Tibial artery (tissue), 4 donors: ENCODE data around the gene ANKRD13B.

Experiments used
- DNase-seq, 2 donors: peaks; one replicate each; pipeline ENCODE4 v3.0.0-alpha.2; 2019
- H3K27ac ChIP-seq, 2 donors: fragments of 200-600 bp; sonication (generic) in 1 of 2; 1 replicate in 1 of 2; 2 replicates in 1 of 2; pipeline ENCODE4 v1.5.1; 2018 to 2019; ENCODE audit warnings: mild to moderate bottlenecking in 1 of 2
- H3K27me3 ChIP-seq, 2 donors: fragments of 200-600 bp; sonication (generic) in 1 of 2; one replicate each; pipeline versions ENCODE4 v1.5.1 to v1.6.0; 2016 to 2019
- H3K36me3 ChIP-seq, 3 donors: fragments of 200-600 bp; sonication (generic) in 2 of 3; one replicate each; pipeline ENCODE4 v1.5.1; 2016 to 2019; ENCODE audit warnings: mild to moderate bottlenecking in 2 of 3
- H3K4me1 ChIP-seq, 4 donors: fragments of 200-600 bp; sonication (generic) in 2 of 4; 1 replicate in 3 of 4; 2 replicates in 1 of 4; pipeline ENCODE4 v1.5.1; 2016 to 2019
- H3K4me3 ChIP-seq, 2 donors: fragments of 200-600 bp; sonication (generic) in 1 of 2; 1 replicate in 1 of 2; 2 replicates in 1 of 2; pipeline ENCODE4 v1.5.1; 2018 to 2019; ENCODE audit warnings: mild to moderate bottlenecking in 2 of 2
- H3K9me3 ChIP-seq, 3 donors: fragments of 200-600 bp; sonication (generic) in 1 of 3; one replicate each; pipeline ENCODE4 v1.5.1; 2016 to 2019
- intact Hi-C: fragments of 100-400 bp; cut with DNase I; formaldehyde crosslinking; loops from one replicate; pipeline ENCODE4 v1.15.0; 2023; ENCODE audit warnings: low total_unique reads
- TF ChIP-seq, protein P1 (sequence below), 2 experiments: fragments of 200-600 bp in 1 of 2; fragments of 450-650 bp in 1 of 2; IDR thresholded peaks; one replicate each; pipeline ENCODE4 v1.5.1; 2017 to 2019; ENCODE audit warnings: antibody characterized with exemption in 2 of 2, mild to moderate bottlenecking in 1 of 2, moderate library complexity in 1 of 2

ANKRD13B gene

GRCh38 chr17:29573558-29573869 is 19.4 kb upstream of the ANKRD13B start:
- Histone ChIP-seq H3K27ac (no peak overlapping the region), H3K36me3 (peaks cover 22 to 59% (median 48%) of the 10 kb centered on the region in 3 donors), H3K27me3 (no peaks in the 10 kb centered on the region), H3K4me3 (no peak overlapping the region), H3K9me3 (no peaks in the 10 kb centered on the region), H3K4me1 (peaks cover 0 to 59% (median 24%) of the 10 kb centered on the region in 4 donors)
- intact Hi-C loops = no loop called here
- TF ChIP-seq, protein P1, sequence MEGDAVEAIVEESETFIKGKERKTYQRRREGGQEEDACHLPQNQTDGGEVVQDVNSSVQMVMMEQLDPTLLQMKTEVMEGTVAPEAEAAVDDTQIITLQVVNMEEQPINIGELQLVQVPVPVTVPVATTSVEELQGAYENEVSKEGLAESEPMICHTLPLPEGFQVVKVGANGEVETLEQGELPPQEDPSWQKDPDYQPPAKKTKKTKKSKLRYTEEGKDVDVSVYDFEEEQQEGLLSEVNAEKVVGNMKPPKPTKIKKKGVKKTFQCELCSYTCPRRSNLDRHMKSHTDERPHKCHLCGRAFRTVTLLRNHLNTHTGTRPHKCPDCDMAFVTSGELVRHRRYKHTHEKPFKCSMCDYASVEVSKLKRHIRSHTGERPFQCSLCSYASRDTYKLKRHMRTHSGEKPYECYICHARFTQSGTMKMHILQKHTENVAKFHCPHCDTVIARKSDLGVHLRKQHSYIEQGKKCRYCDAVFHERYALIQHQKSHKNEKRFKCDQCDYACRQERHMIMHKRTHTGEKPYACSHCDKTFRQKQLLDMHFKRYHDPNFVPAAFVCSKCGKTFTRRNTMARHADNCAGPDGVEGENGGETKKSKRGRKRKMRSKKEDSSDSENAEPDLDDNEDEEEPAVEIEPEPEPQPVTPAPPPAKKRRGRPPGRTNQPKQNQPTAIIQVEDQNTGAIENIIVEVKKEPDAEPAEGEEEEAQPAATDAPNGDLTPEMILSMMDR (IDR thresholded peaks at IDR 0.05) = no peak
- peak in 1 of 2 donors; percentile 66 for DNase-seq

DNA sequence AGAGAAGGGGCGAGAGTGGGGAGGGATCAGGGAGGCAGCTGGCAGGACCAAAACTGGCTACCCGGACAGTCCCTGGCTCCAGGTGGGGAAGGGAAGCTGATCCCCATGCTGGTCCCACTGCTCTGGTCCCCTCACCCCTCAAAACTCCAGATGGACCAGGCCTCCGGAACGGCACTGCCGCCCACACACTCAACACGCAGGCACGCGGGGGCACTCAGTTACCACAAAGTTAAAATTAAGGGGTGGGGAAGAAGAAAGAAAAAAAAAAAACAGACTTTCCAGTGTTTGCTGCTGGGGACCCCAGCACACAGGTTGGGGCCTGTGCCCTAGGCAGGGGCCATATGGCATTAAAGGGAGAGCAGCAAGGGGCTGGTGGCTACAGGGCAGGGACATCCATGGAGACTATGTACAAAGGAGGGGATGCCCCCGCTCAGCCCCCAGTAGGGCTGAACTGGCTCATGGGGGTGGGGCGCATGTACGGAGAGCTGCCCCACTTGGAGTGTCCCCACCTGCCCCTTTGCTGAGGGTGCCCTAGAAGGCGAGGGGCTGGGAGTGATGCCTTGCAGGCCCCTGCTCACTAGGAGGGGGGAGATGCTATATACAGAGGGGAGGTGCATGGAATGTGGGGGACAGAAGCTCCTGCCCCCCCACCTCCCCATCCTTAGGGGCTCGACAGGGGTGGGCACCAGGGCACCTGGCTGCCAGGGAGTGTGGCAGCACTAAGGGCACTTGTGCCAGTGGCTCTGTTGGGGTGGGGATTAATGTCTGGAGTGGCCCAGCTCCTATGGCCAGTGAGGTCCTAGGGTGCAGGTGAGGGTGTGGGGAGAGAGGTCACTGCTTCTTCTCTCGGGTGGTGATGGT is 18.8 kb upstream of the ANKRD13B start:
- no peak overlapping the region for H3K27ac ChIP-seq

DNA sequence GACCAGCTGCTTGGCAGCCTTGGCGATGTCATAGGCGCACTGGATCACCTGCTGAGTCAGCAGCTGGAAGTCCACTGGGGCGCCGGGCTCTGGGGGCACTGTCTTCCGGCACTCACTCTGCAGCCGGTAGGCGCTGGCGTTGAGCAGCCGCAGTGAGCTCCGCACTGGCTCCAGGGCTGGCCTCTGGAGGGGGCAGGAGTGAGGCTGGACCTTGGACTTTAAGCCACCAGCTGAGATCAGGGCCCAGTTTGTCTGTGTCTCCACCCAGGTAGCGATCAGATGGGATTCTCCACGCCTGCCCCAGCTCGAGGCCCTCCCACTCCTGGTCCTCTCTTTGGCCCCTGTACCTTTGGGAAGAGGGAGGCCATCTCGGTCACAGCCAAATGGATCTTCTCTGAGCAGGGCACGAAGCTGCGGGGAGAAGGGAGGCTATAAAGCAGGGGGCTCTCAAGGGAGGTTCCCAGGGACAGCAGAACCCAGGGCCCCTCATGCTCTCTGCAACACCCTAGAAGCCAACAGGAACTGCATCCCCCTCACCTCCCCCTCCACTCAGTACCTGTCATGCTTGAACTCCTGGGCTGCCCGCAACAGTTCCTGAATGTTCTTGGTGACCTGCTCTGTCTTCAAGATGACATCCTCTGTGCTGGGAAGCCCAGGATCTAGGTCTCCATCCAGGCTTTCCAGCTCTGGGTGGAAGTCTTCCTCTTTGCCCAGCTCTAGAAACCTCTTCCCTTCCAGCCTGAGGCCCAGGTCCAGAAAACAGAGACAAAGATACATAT is 18.0 kb upstream of the ANKRD13B start:
- H3K27me3 ChIP-seq = no peaks in the 10 kb centered on the region
- peaks cover 0 to 47% (median 16%) of the 10 kb centered on the region in 4 donors for H3K4me1 ChIP-seq
- H3K27ac ChIP-seq = no peak overlapping the region
- TF ChIP-seq, protein P1 (IDR thresholded peaks at IDR 0.05) = no peak
- DNase-seq = peak in 1 of 2 donors; percentile 65
- H3K9me3 ChIP-seq = no peaks in the 10 kb centered on the region
- intact Hi-C loops = loop anchor here (5.0 kb wide), 2 partner anchors 37 to 207 kb away; no protein-coding TSS in a partner anchor
- H3K36me3 ChIP-seq = peaks cover 22 to 73% (median 62%) of the 10 kb centered on the region in 3 donors
- no peak overlapping the region for H3K4me3 ChIP-seq

More for the DNA sequence above, 18.8 kb upstream of the ANKRD13B start:
- H3K27me3 ChIP-seq = no peaks in the 10 kb centered on the region
- peaks cover 22 to 65% (median 54%) of the 10 kb centered on the region in 3 donors for H3K36me3 ChIP-seq
- H3K4me3 ChIP-seq = no peak overlapping the region
- intact Hi-C loops = no loop called here
- TF ChIP-seq, protein P1 (IDR thresholded peaks at IDR 0.05) = no peak
- H3K4me1 ChIP-seq = peaks cover 0 to 54% (median 23%) of the 10 kb centered on the region in 4 donors
- no peaks in the 10 kb centered on the region for H3K9me3 ChIP-seq
- DNase-seq = peak; percentile 18 to 67

DNA sequence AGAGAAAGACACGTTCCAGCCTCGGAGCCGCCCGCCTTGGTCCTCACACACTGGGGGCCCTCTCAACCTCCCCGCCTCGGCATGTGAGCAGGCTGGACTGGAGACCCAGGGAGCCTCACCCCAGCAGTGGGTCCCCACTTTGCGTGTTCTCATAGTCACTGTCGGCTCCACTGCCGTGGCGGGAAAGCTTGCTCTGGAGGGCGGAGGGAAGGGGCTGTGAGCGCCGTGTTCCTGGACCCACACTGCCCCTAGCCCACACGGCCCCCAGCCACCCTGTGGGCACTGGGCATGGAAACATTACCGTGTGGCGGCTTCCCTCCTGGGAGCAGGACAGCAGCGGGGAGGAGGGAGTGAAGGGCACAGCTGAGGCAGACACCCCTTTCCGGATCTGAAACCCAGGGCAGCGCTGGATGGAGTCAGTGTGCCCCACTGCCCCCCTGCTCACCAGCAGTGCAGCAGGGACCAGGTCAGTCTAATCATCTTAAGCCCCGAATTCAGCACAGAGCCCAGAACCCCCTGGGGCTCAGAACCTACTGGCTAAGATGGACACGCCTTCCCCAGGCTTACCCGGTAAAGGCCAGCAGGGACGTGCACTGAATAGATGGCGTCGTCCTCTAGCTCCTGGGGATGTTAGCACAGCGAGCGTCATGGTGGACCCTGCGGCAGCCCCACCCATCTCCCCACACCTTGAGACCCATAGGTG is 17.3 kb upstream of the ANKRD13B start:
- intact Hi-C loops = loop anchor here (5.0 kb wide), 2 partner anchors 37 to 207 kb away; no protein-coding TSS in a partner anchor
- TF ChIP-seq, protein P1 (IDR thresholded peaks at IDR 0.05) = no peak
- no peaks in the 10 kb centered on the region for H3K27me3 ChIP-seq
- H3K36me3 ChIP-seq = peaks cover 22 to 74% (median 62%) of the 10 kb centered on the region in 3 donors
- no peak for DNase-seq
- no peak overlapping the region for H3K4me3 ChIP-seq
- H3K27ac ChIP-seq = no peak overlapping the region
- H3K9me3 ChIP-seq = no peaks in the 10 kb centered on the region
- peaks cover 0 to 41% (median 18%) of the 10 kb centered on the region in 4 donors for H3K4me1 ChIP-seq
